HepG2 (cell line): ENCODE results near the gene CCDC86. TPM values are rescaled to one million over a fixed set of nuclear protein-coding genes. Genes with fewer than 3 reads are reported as not detected.

Source experiments
- CENPX ChIP-seq: sonication (generic); formaldehyde crosslinking; IDR thresholded peaks from 2 replicates; pipeline ENCODE4 v1.9.0; 2021; ENCODE audit warnings: mild to moderate bottlenecking, missing genetic modification reagents, moderate library complexity
- FOSL2 ChIP-seq: sonication (generic); formaldehyde crosslinking; IDR thresholded peaks from 2 replicates; pipeline ENCODE4 v1.4.0; 2020; ENCODE audit warnings: missing genetic modification reagents
- HES4 ChIP-seq: sonication (generic); formaldehyde crosslinking; IDR thresholded peaks from 2 replicates; pipeline ENCODE4 v1.9.0; 2021; ENCODE audit warnings: mild to moderate bottlenecking, missing genetic modification reagents, borderline replicate concordance
- MED1 ChIP-seq: sonication (generic); formaldehyde crosslinking; IDR thresholded peaks from 2 replicates; pipeline ENCODE4 v1.4.0; 2020; ENCODE audit warnings: missing genetic modification reagents
- NCOA2 ChIP-seq: sonication (generic); formaldehyde crosslinking; IDR thresholded peaks from 2 replicates; pipeline ENCODE4 v1.8.0; 2022; ENCODE audit warnings: inconsistent platforms
- NR2F1 ChIP-seq, 2 experiments: fragments of 450-650 bp in 1 of 2; formaldehyde crosslinking in 1 of 2; IDR thresholded peaks; 2 replicates each; pipeline versions ENCODE4 v1.5.0 to v1.6.1; 2016 to 2020; ENCODE audit warnings: mild to moderate bottlenecking in 1 of 2, missing compliant biosample characterization in 1 of 2, missing genetic modification reagents in 1 of 2, moderate library complexity in 1 of 2
- ZNF430 ChIP-seq: sonication (generic); formaldehyde crosslinking; IDR thresholded peaks from 2 replicates; pipeline ENCODE4 v1.9.0; 2021; ENCODE audit warnings: mild to moderate bottlenecking, missing genetic modification reagents
- polyA plus RNA-seq, 8 experiments: library from polyadenylated mRNA; depleted of rRNA in 3 of 8; stranded (reverse) in 7 of 8; unstranded in 1 of 8; fragments of >200 nt; fragmentation: Illumina TruSeq in 4 of 8; extraction: Trizol in 4 of 8; gene quantifications; 2 replicates each; pipeline versions ENCODE4 v1.2.1 to v1.2.3, GENCODE V29; 2011 to 2016; ENCODE audit warnings: low read depth in 4 of 8, missing spikeins in 1 of 8, mixed read lengths in 1 of 8; ENCODE audit not compliant: insufficient read depth in 1 of 8
- total RNA-seq, 5 experiments: library from RNA; depleted of rRNA; stranded (reverse); fragments of >200 nt; fragmentation: Illumina TruSeq; extraction: Trizol; gene quantifications; 2 replicates each; pipeline ENCODE4 v1.2.3, GENCODE V29; 2016; ENCODE audit warnings: low read depth in 1 of 5
- TF ChIP-seq, protein P1 (sequence below): sonication (generic); formaldehyde crosslinking; conservative IDR thresholded peaks from 2 replicates; pipeline ENCODE4 v1.8.0; 2022; ENCODE audit warnings: low read depth, missing genetic modification reagents
- TF ChIP-seq, protein P2 (sequence below): sonication (generic); formaldehyde crosslinking; IDR thresholded peaks from 2 replicates; pipeline ENCODE4 v1.4.0; 2020; ENCODE audit warnings: mild to moderate bottlenecking, missing genetic modification reagents

Gene CCDC86
- total and polyA plus RNA-seq, 2 of the 13 experiments (the other 11 are each of a cell fraction or from before 2014, with no cell fraction given) = 33.8 to 37.6 TPM

DNA sequence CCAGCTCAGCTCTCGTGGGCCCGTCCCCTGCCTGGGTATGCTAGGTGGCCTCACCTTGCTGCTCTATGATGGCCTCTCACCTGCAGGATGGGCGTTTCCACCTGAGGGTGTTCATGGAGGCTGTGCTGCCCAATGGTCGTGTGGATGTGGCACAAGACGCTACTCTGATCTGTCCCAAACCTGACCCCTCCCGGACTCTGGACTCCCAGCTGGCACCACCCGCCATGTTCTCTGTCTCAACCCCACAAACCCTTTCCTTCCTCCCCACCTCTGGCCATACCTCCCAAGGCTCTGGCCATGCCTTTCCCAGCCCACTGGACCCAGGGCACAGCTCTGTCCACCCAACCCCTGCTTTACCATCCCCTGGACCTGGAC lies 27.5 kb downstream of the CCDC86 start (continued):
- TF ChIP-seq HES4 = no peak
- TF ChIP-seq ZNF430 (CRISPR knock-in tag) = no peak
- TF ChIP-seq MED1 (CRISPR knock-in tag) = no peak
- TF ChIP-seq, protein P1, sequence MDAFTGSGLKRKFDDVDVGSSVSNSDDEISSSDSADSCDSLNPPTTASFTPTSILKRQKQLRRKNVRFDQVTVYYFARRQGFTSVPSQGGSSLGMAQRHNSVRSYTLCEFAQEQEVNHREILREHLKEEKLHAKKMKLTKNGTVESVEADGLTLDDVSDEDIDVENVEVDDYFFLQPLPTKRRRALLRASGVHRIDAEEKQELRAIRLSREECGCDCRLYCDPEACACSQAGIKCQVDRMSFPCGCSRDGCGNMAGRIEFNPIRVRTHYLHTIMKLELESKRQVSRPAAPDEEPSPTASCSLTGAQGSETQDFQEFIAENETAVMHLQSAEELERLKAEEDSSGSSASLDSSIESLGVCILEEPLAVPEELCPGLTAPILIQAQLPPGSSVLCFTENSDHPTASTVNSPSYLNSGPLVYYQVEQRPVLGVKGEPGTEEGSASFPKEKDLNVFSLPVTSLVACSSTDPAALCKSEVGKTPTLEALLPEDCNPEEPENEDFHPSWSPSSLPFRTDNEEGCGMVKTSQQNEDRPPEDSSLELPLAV (CRISPR knock-in tag) = no peak
- no peak for TF ChIP-seq NCOA2 (CRISPR knock-in tag)
- TF ChIP-seq FOSL2 (CRISPR knock-in tag) = no peak
- no peak for TF ChIP-seq NR2F1 (CRISPR knock-in tag; IDR thresholded peaks at IDR 0.05)
- no peak for TF ChIP-seq CENPX (CRISPR knock-in tag)
- TF ChIP-seq, protein P2, sequence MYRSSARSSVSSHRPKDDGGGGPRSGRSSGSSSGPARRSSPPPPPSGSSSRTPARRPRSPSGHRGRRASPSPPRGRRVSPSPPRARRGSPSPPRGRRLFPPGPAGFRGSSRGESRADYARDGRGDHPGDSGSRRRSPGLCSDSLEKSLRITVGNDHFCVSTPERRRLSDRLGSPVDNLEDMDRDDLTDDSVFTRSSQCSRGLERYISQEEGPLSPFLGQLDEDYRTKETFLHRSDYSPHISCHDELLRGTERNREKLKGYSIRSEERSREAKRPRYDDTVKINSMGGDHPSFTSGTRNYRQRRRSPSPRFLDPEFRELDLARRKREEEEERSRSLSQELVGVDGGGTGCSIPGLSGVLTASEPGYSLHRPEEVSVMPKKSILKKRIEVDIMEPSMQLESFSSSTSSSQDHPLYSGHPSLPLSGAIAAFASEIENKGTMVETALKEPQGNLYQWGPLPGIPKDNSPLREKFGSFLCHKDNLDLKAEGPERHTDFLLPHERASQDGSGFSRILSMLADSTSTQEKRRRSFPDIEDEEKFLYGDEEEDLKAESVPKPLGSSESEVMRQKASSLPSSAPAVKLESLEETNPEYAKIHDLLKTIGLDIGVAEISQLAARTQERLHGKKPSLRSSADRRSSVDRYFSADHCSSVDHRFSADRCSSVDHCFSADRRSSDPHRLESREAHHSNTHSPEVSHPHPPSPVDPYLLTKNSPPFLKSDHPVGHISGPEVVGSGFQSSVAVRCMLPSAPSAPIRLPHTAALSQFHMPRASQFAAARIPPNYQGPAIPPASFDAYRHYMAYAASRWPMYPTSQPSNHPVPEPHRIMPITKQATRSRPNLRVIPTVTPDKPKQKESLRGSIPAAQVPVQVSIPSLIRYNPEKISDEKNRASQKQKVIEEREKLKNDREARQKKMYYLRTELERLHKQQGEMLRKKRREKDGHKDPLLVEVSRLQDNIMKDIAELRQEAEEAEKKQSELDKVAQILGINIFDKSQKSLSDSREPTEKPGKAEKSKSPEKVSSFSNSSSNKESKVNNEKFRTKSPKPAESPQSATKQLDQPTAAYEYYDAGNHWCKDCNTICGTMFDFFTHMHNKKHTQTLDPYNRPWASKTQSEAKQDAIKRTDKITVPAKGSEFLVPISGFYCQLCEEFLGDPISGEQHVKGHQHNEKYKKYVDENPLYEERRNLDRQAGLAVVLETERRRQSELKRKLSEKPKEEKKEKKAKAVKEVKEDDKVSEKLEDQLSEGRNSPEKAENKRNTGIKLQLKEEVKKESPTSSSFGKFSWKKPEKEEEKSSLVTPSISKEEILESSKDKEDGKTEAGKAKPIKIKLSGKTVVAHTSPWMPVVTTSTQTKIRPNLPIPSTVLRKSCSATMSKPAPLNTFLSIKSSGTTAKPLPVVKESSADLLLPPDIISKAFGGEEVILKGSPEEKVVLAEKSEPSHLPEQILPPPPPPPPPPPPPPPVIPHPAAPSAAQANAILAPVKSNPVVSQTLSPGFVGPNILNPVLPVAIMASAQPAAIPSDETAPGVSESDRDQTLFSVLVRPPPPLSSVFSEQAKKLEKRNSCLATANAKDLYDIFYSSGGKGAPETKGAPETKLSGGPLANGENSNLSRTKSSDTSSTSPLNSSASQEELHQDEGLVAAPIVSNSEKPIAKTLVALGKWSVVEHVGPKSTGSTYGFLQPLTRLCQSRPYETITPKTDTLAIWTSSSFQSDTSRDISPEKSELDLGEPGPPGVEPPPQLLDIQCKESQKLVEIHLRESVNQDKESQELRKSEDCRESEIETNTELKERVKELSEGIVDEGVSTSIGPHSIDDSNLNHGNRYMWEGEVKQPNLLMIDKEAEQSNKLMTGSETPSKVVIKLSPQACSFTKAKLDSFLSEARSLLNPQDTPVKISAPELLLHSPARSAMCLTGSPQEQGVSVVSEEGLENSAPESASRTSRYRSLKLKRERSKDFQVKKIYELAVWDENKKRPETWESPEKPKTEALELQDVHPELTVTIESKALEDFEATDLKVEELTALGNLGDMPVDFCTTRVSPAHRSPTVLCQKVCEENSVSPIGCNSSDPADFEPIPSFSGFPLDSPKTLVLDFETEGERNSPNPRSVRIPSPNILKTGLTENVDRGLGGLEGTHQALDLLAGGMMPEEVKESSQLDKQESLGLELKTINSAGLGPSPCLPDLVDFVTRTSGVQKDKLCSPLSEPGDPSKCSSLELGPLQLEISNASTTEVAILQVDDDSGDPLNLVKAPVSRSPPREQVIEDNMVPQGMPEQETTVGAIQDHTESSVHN = no peak
